Measurements from ENCODE around the gene SLC35B2. TPM values are rescaled to one million over a fixed set of nuclear protein-coding genes. Genes with fewer than 3 reads are reported as not detected.
A peak's percentile ranks its signal among the peaks of the same experiment; 100 is the strongest.

The SLC35B2 gene
- total RNA-seq, 1 donor from 2014 or later = 21.3 TPM

- ATAC-seq (peak; percentile 60), DNase-seq (ENCODE audit: missing footprints) (peak; percentile 71)
- intact Hi-C loops (cut with DNase I) = loop anchor here (10.0 kb wide), 1 partner anchor 455 kb away; the partner anchor contains the start of gene VEGFA
Measured at GRCh38 chr6:44229376-44230033, 27.8 kb downstream of the SLC35B2 start.

- DNase-seq (ENCODE audit: missing footprints) (no peak), ATAC-seq (no peak)
- intact Hi-C loops (cut with DNase I) = loop anchor here (10.0 kb wide), 1 partner anchor 454 kb away; the partner anchor contains the start of gene VEGFA
Measured at GRCh38 chr6:44228836-44229235, 28.5 kb downstream of the SLC35B2 start.

- intact Hi-C loops (cut with DNase I) = loop anchor here (10.0 kb wide), 1 partner anchor 454 kb away; the partner anchor contains the start of gene VEGFA
Measured at GRCh38 chr6:44228433-44228832, 28.9 kb downstream of the SLC35B2 start.

GRCh38 chr6:44228031-44228430, 29.3 kb downstream of the SLC35B2 start:
- DNase-seq (ENCODE audit: missing footprints) (no peak), ATAC-seq (no peak)
- intact Hi-C loops (cut with DNase I) = loop anchor here (10.0 kb wide), 1 partner anchor 453 kb away; the partner anchor contains the start of gene VEGFA

More at GRCh38 chr6:44228433-44228832, 28.9 kb downstream of the SLC35B2 start:
- DNase-seq (ENCODE audit: missing footprints) = no peak
- no peak for ATAC-seq

- peak; percentile 7 for ATAC-seq
- intact Hi-C loops (cut with DNase I) = loop anchor here (10.0 kb wide), 1 partner anchor 452 kb away; the partner anchor contains the start of gene VEGFA
- no peak for DNase-seq (ENCODE audit: missing footprints)
Measured at GRCh38 chr6:44227148-44227793, 30.1 kb downstream of the SLC35B2 start.

- intact Hi-C loops (cut with DNase I) = loop anchor here (10.0 kb wide), 1 partner anchor 452 kb away; the partner anchor contains the start of gene VEGFA
- ATAC-seq (peak; percentile 23), DNase-seq (ENCODE audit: missing footprints) (peak; percentile 74)
Measured at GRCh38 chr6:44226368-44227147, 30.8 kb downstream of the SLC35B2 start.

- intact Hi-C loops (cut with DNase I) = loop anchor here (10.0 kb wide), 1 partner anchor 451 kb away; the partner anchor contains the start of gene VEGFA
- no peak for ATAC-seq
Measured at GRCh38 chr6:44225579-44226325, 31.6 kb downstream of the SLC35B2 start.

GRCh38 chr6:44224965-44225305, 32.4 kb downstream of the SLC35B2 start:
- ATAC-seq = no peak
- intact Hi-C loops (cut with DNase I) = loop anchor here (10.0 kb wide), 1 partner anchor 450 kb away; the partner anchor contains the start of gene VEGFA
- no peak for DNase-seq (ENCODE audit: missing footprints)

More at GRCh38 chr6:44225579-44226325, 31.6 kb downstream of the SLC35B2 start:
- DNase-seq (ENCODE audit: missing footprints) = no peak

- DNase-seq (ENCODE audit: missing footprints) = no peak
- intact Hi-C loops (cut with DNase I) = loop anchor here (10.0 kb wide), 1 partner anchor 449 kb away; the partner anchor contains the start of gene VEGFA
- no peak for ATAC-seq
Measured at GRCh38 chr6:44224029-44224964, 33.0 kb downstream of the SLC35B2 start.

GRCh38 chr6:44223319-44224028, 33.9 kb downstream of the SLC35B2 start, which contains the start of gene SLC29A1:
SLC29A1 (plus strand) TSS chr6:44223595; CDS start chr6:44227314, 3,719 bp downstream.
- DNase-seq (ENCODE audit: missing footprints) (peak; percentile 87), ATAC-seq (peak; percentile 28)

GRCh38 chr6:44222486-44223318, 34.6 kb downstream of the SLC35B2 start:
- DNase-seq (ENCODE audit: missing footprints) (peak; percentile 73), ATAC-seq (no peak)
- intact Hi-C loops (cut with DNase I) = loop anchor here (10.0 kb wide), 1 partner anchor 448 kb away; the partner anchor contains the start of gene VEGFA

More at GRCh38 chr6:44223319-44224028, 33.9 kb downstream of the SLC35B2 start, which contains the start of gene SLC29A1:
- intact Hi-C loops (cut with DNase I) = loop anchor here (10.0 kb wide), 1 partner anchor 449 kb away; the partner anchor contains the start of gene VEGFA

- no peak for DNase-seq (ENCODE audit: missing footprints)
- ATAC-seq = no peak
- intact Hi-C loops (cut with DNase I) = loop anchor here (1.0 to 10.0 kb wide), 2 partner anchors 12 to 447 kb away; partner anchors contain the start of gene VEGFA
Measured at GRCh38 chr6:44221961-44222335, 35.4 kb downstream of the SLC35B2 start.

- intact Hi-C loops (cut with DNase I) = loop anchor here (1.0 to 10.0 kb wide), 2 partner anchors 13 to 447 kb away; partner anchors contain the start of gene VEGFA
- ATAC-seq (peak; percentile 62), DNase-seq (ENCODE audit: missing footprints) (peak; percentile 92)
Measured at GRCh38 chr6:44221291-44221960, 35.9 kb downstream of the SLC35B2 start.

GRCh38 chr6:44220913-44221290, 36.4 kb downstream of the SLC35B2 start:
- DNase-seq (ENCODE audit: missing footprints) (no peak), ATAC-seq (no peak)
- intact Hi-C loops (cut with DNase I) = loop anchor here (1.0 to 10.0 kb wide), 2 partner anchors 13 to 446 kb away; partner anchors contain the start of gene VEGFA

Measured in Right ventricle myocardium inferior (tissue), 1 donor.